GM12864 (cell line): ENCODE measurements around the gene TES.
A peak's percentile ranks its signal among the peaks of the same experiment; 100 is the strongest.

Source experiments
- DNase-seq: peaks from one replicate; pipeline ENCODE4 v3.0.0-alpha.2; 2011; ENCODE audit warnings: low read depth
- H3K4me3 ChIP-seq: 2 replicates; pipeline ENCODE4 v1.5.1; 2011; ENCODE audit warnings: mild to moderate bottlenecking, low read depth, low read length, control low read depth
- CTCF ChIP-seq: IDR thresholded peaks from 2 replicates; pipeline ENCODE4 v1.5.1; 2011; ENCODE audit warnings: low read depth, mild to moderate bottlenecking, moderate library complexity, low read length, control low read depth, inconsistent platforms; ENCODE audit errors: missing control alignments

Gene TES

GRCh38 chr7:116166156-116166555 lies 44.2 kb upstream of the TES start:
- no peak for DNase-seq
- TF ChIP-seq CTCF = no peak
- no peak overlapping the region for H3K4me3 ChIP-seq

- no peak overlapping the region for H3K4me3 ChIP-seq
- DNase-seq = no peak
- peak; percentile 39 for TF ChIP-seq CTCF
These were observed 43.2 kb upstream of the TES start for GRCh38 chr7:116167177-116167576.

GRCh38 chr7:116169060-116169459 lies 41.3 kb upstream of the TES start:
- TF ChIP-seq CTCF = no peak
- DNase-seq = no peak
- H3K4me3 ChIP-seq = no peak overlapping the region

GRCh38 chr7:116170180-116170579 lies 40.2 kb upstream of the TES start:
- TF ChIP-seq CTCF = no peak
- DNase-seq = no peak
- no peak overlapping the region for H3K4me3 ChIP-seq

GRCh38 chr7:116171094-116171493 lies 39.2 kb upstream of the TES start:
- H3K4me3 ChIP-seq = no peak overlapping the region
- no peak for TF ChIP-seq CTCF
- no peak for DNase-seq

GRCh38 chr7:116172353-116172752 lies 38.0 kb upstream of the TES start:
- DNase-seq = no peak
- TF ChIP-seq CTCF = no peak
- H3K4me3 ChIP-seq = no peak overlapping the region
